ENCODE measurements around the gene ANKS1A.

The ANKS1A gene

GRCh38 chr6:35048031-35048613 is 159.1 kb downstream of the ANKS1A start:
- Mint-ChIP-seq H3K4me1 (peaks cover 8% of the 10 kb centered on the region), H3K27ac (no peak overlapping the region), H3K36me3 (peaks cover 6% of the 10 kb centered on the region), H3K9me3 (no peaks in the 10 kb centered on the region), H3K4me3 (no peak overlapping the region)
- DNase-seq (ENCODE audit: low spot score in 2 of 2) = no peak
- ATAC-seq = no peak

GRCh38 chr6:35048631-35049083 is 159.6 kb downstream of the ANKS1A start:
- peaks cover 6% of the 10 kb centered on the region for H3K36me3 Mint-ChIP-seq
- H3K4me3 Mint-ChIP-seq = no peak overlapping the region
- no peak overlapping the region for H3K27ac Mint-ChIP-seq
- no peaks in the 10 kb centered on the region for H3K9me3 Mint-ChIP-seq
- DNase-seq (ENCODE audit: low spot score in 2 of 2) (no peak), ATAC-seq (peak; percentile 85)
- H3K4me1 Mint-ChIP-seq = peaks cover 8% of the 10 kb centered on the region

GRCh38 chr6:35049156-35049735 is 160.2 kb downstream of the ANKS1A start:
- ATAC-seq = no peak
- no peak overlapping the region for H3K4me3 Mint-ChIP-seq
- peaks cover 8% of the 10 kb centered on the region for H3K4me1 Mint-ChIP-seq
- H3K27ac Mint-ChIP-seq = no peak overlapping the region
- H3K9me3 Mint-ChIP-seq = no peaks in the 10 kb centered on the region
- H3K36me3 Mint-ChIP-seq = peaks cover 6% of the 10 kb centered on the region
- DNase-seq (ENCODE audit: low spot score in 2 of 2) = no peak

- Mint-ChIP-seq H3K27ac (no peak overlapping the region), H3K36me3 (peaks cover 6% of the 10 kb centered on the region), H3K9me3 (no peaks in the 10 kb centered on the region), H3K4me1 (peaks cover 8% of the 10 kb centered on the region), H3K4me3 (no peak overlapping the region)
- DNase-seq (ENCODE audit: low spot score in 2 of 2) (no peak), ATAC-seq (no peak)
These were observed 161.1 kb downstream of the ANKS1A start for GRCh38 chr6:35049900-35050756.

- Mint-ChIP-seq H3K27ac (no peak overlapping the region), H3K36me3 (peaks cover 10% of the 10 kb centered on the region), H3K4me1 (peaks cover 8% of the 10 kb centered on the region), H3K4me3 (no peak overlapping the region), H3K9me3 (no peaks in the 10 kb centered on the region)
- no peak for DNase-seq (ENCODE audit: low spot score in 2 of 2)
- no peak for ATAC-seq
These were observed 161.8 kb downstream of the ANKS1A start for GRCh38 chr6:35050757-35051330.

DNA sequence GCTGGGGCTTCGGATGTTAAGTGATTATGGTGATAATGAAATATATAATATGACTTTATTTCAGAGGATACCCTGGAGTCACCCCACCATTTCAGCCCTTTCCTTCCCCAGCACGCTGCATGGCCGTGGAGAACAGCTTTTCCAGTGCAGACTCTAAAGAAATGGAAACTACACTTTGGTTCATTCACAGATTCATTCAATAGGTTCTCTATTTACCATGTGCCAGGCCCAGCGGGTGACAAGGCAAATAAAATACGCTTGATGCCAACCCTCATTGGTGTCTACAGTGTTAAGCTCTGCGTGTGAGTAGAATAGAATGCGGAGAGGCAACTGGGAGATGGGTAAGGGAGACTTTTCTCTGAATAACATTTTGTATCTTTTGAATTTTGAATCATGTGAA is 162.3 kb downstream of the ANKS1A start:
- Mint-ChIP-seq H3K36me3 (peaks cover 10% of the 10 kb centered on the region), H3K9me3 (no peaks in the 10 kb centered on the region), H3K27ac (no peak overlapping the region), H3K4me3 (no peak overlapping the region), H3K4me1 (peaks cover 8% of the 10 kb centered on the region)
- no peak for ATAC-seq
- DNase-seq (ENCODE audit: low spot score in 2 of 2) = no peak

- DNase-seq (ENCODE audit: low spot score in 2 of 2) (no peak), ATAC-seq (no peak)
- Mint-ChIP-seq H3K27ac (no peak overlapping the region), H3K4me3 (no peak overlapping the region), H3K9me3 (no peaks in the 10 kb centered on the region), H3K4me1 (peaks cover 8% of the 10 kb centered on the region), H3K36me3 (peaks cover 10% of the 10 kb centered on the region)
These were observed 163.0 kb downstream of the ANKS1A start for GRCh38 chr6:35051997-35052583.

DNA sequence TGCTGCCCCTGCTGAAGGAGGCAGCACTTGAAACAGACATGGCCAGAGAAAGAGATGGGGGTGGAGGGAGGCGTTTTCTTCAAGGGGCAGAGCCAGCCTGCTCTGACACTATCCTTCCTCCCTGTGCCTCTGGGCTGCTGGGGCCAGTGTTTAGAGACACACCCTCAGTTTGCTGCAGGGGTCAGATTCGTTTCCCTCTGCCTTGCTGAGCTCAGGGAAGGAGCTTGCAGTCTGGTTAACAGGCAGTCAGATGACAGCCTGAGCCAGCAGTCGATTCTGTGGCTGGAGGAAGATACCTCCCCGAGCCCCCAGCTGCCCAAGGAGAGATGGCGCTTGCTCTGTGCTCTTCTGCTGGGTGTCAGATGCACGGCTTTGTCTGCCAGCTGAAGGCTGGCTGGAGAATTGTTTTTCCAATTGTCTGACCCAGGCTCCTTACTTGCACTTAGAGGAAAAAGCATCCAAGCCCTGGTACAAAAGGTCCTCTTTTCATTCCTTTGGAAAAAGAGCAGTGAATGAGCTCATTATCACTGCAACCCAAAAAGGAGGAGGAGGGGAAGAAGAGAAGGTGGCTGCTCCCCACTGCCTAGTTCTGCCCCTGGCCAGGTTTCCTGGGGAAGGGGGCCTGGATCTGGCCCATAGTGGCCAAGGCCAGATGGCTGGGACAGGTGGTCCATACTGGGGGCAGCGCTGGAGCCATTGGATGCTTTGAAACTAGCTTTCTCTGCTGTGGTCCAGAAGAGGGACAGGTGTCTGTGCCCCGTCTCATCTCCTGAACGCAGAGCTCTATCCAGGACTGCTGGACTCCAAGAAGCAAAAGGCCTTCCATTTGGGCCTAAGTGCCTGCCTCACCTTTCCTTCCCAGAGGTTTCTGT is 163.9 kb downstream of the ANKS1A start:
- no peak for DNase-seq (ENCODE audit: low spot score in 2 of 2)
- peaks cover 10% of the 10 kb centered on the region for H3K36me3 Mint-ChIP-seq

GRCh38 chr6:35053701-35054100 is 164.6 kb downstream of the ANKS1A start:
- ATAC-seq = no peak
- no peak for DNase-seq (ENCODE audit: low spot score in 2 of 2)
- no peak overlapping the region for H3K4me3 Mint-ChIP-seq
- no peak overlapping the region for H3K27ac Mint-ChIP-seq
- H3K9me3 Mint-ChIP-seq = no peaks in the 10 kb centered on the region
- no peaks in the 10 kb centered on the region for H3K4me1 Mint-ChIP-seq
- peaks cover 10% of the 10 kb centered on the region for H3K36me3 Mint-ChIP-seq

More for the DNA sequence above, 163.9 kb downstream of the ANKS1A start:
- Mint-ChIP-seq H3K9me3 (no peaks in the 10 kb centered on the region), H3K27ac (no peak overlapping the region), H3K4me3 (no peak overlapping the region), H3K4me1 (peaks cover 3% of the 10 kb centered on the region)
- no peak for ATAC-seq

DNA sequence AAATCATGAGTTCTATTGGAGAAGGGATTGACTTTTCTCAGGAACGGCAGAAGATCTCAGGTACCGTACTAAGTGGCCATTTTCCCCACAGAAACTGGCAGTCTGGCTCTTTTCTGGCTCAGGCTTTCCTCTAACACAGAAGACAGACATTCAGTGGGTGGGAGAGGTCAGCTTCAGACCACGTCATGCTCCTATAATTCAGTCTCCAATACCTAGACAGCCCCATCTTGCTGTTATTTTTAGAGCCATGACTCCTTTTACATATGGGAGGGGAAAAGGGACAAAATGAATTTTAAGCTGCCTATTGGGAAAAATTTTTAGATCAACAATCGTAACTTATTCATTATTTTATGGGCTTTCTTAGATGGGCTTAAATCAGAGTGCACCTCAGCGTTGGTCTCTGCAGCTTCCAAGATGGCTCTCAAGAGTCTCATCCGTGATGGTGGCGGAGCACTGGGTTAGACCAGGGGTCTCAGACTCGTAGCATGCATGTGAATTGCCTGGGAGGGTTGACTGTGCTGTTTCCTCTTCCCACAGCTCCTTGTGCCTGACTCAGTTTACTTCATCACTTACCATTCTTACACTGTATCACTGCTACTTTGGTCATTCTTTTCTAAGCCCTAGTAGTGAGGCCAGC is 165.2 kb downstream of the ANKS1A start:
- Mint-ChIP-seq H3K27ac (no peak overlapping the region), H3K36me3 (peaks cover 10% of the 10 kb centered on the region)

GRCh38 chr6:35054743-35055130 is 165.7 kb downstream of the ANKS1A start:
- no peaks in the 10 kb centered on the region for H3K9me3 Mint-ChIP-seq
- no peak overlapping the region for H3K4me3 Mint-ChIP-seq
- no peak for ATAC-seq

More for the DNA sequence above, 165.2 kb downstream of the ANKS1A start:
- no peak for ATAC-seq
- Mint-ChIP-seq H3K4me3 (no peak overlapping the region), H3K4me1 (no peaks in the 10 kb centered on the region), H3K9me3 (no peaks in the 10 kb centered on the region)
- no peak for DNase-seq (ENCODE audit: low spot score in 2 of 2)

GRCh38 chr6:35055891-35056290 is 166.8 kb downstream of the ANKS1A start:
- ATAC-seq = no peak

More at GRCh38 chr6:35054743-35055130, 165.7 kb downstream of the ANKS1A start:
- Mint-ChIP-seq H3K27ac (no peak overlapping the region), H3K4me1 (no peaks in the 10 kb centered on the region), H3K36me3 (peaks cover 10% of the 10 kb centered on the region)
- DNase-seq (ENCODE audit: low spot score in 2 of 2) = no peak

GRCh38 chr6:35056952-35057351 is 167.9 kb downstream of the ANKS1A start:
- Mint-ChIP-seq H3K9me3 (no peaks in the 10 kb centered on the region), H3K4me3 (no peak overlapping the region), H3K27ac (no peak overlapping the region), H3K4me1 (no peaks in the 10 kb centered on the region), H3K36me3 (peaks cover 4% of the 10 kb centered on the region)
- DNase-seq (ENCODE audit: low spot score in 2 of 2) (no peak), ATAC-seq (no peak)

More at GRCh38 chr6:35055891-35056290, 166.8 kb downstream of the ANKS1A start:
- H3K27ac Mint-ChIP-seq = no peak overlapping the region
- no peak for DNase-seq (ENCODE audit: low spot score in 2 of 2)
- H3K36me3 Mint-ChIP-seq = peaks cover 10% of the 10 kb centered on the region
- no peaks in the 10 kb centered on the region for H3K9me3 Mint-ChIP-seq
- H3K4me3 Mint-ChIP-seq = no peak overlapping the region
- no peaks in the 10 kb centered on the region for H3K4me1 Mint-ChIP-seq

All from stimulated activated effector memory CD8-positive, alpha-beta T cell treated with anti-CD3 and anti-CD28 coated beads, Interleukin-12 subunit alpha, Interleukin-12 subunit beta, amount 100 ng/mL, for 72 hours (primary cell).